Bronchial epithelial cell (primary cell): ENCODE results near the gene CLEC4F. TPM values are rescaled to one million over a fixed set of nuclear protein-coding genes. Genes with fewer than 3 reads are reported as not detected.
A peak's percentile ranks its signal among the peaks of the same experiment; 100 is the strongest.
"Not testable (repeated sequence)": the region's sequence is repeated elsewhere in the genome, so short reads cannot be mapped to it uniquely, and the experiment has no call there.

ENCODE experiments used
- DNase-seq: peaks from one replicate; pipeline ENCODE4 v3.0.0-alpha.2; 2010; ENCODE audit warnings: low read depth
- FAIRE-seq: peaks from 2 replicates; lab custom pipeline; 2011; peaks lifted over from hg19 to GRCh38; lab: Jason Lieb, UNC
- H3K27me3 ChIP-seq: 2 replicates; pipeline ENCODE4 v1.5.1; 2011; ENCODE audit warnings: low read length; ENCODE audit not compliant: control insufficient read depth, insufficient read depth
- H3K36me3 ChIP-seq: 2 replicates; pipeline ENCODE4 v1.5.1; 2011; ENCODE audit warnings: low read length; ENCODE audit not compliant: control insufficient read depth, insufficient read depth
- H3K4me3 ChIP-seq: 2 replicates; pipeline ENCODE4 v1.5.1; 2011; ENCODE audit warnings: mild to moderate bottlenecking, low read depth, low read length, control low read depth
- CTCF ChIP-seq: IDR thresholded peaks from 2 replicates; pipeline ENCODE4 v1.5.1; 2011; ENCODE audit warnings: mild to moderate bottlenecking, moderate library complexity, low read length, control low read depth, inconsistent platforms; ENCODE audit not compliant: insufficient read depth, severe bottlenecking
- total RNA-seq: library from RNA; depleted of rRNA; stranded (reverse); fragments of >200 nt; gene quantifications from 2 replicates; pipeline ENCODE4 v1.2.1, GENCODE V29; 2014

The CLEC4F gene
- total RNA-seq, 1 donor from 2014 or later, result not detected

GRCh38 chr2:70801607-70802263, 18.7 kb downstream of the CLEC4F start:
- no peak for FAIRE-seq
- TF ChIP-seq CTCF, result no peak

GRCh38 chr2:70799706-70800105, 20.7 kb downstream of the CLEC4F start:
- Histone ChIP-seq H3K4me3 (no peak overlapping the region), H3K36me3 (no peaks in the 10 kb centered on the region), H3K27me3 (no peaks in the 10 kb centered on the region)
- DNase-seq (no peak), FAIRE-seq (no peak)
- TF ChIP-seq CTCF, result no peak

More at GRCh38 chr2:70801607-70802263, 18.7 kb downstream of the CLEC4F start:
- DNase-seq, result no peak
- no peak overlapping the region for H3K4me3 ChIP-seq
- H3K36me3 ChIP-seq, result no peaks in the 10 kb centered on the region
- no peaks in the 10 kb centered on the region for H3K27me3 ChIP-seq

- not testable (repeated sequence) for DNase-seq, H3K4me3 ChIP-seq, FAIRE-seq, H3K36me3 ChIP-seq, H3K27me3 ChIP-seq
Observed at GRCh38 chr2:70797996-70798395, 22.4 kb downstream of the CLEC4F start.

GRCh38 chr2:70797506-70797905, 22.9 kb downstream of the CLEC4F start:
- no peak for TF ChIP-seq CTCF
- FAIRE-seq (no peak), DNase-seq (no peak)
- Histone ChIP-seq H3K27me3 (peaks cover 2% of the 10 kb centered on the region), H3K36me3 (no peaks in the 10 kb centered on the region), H3K4me3 (no peak overlapping the region)

GRCh38 chr2:70796262-70796661, 24.1 kb downstream of the CLEC4F start:
- no peak for TF ChIP-seq CTCF
- DNase-seq, result no peak
- Histone ChIP-seq H3K27me3 (peaks cover 12% of the 10 kb centered on the region), H3K4me3 (no peak overlapping the region), H3K36me3 (no peaks in the 10 kb centered on the region)
- no peak for FAIRE-seq

- Histone ChIP-seq H3K36me3 (no peaks in the 10 kb centered on the region), H3K27me3 (peaks cover 18% of the 10 kb centered on the region), H3K4me3 (no peak overlapping the region)
- DNase-seq (no peak), FAIRE-seq (peak; percentile 94)
- TF ChIP-seq CTCF, result no peak
Observed at GRCh38 chr2:70795164-70795995, 25.0 kb downstream of the CLEC4F start.
